ENCODE measurements around the gene MAN2A1. TPM values are rescaled to one million over a fixed set of nuclear protein-coding genes. Genes with fewer than 3 reads are reported as not detected.

Gene MAN2A1
- total and polyA plus RNA-seq, 2 experiments from 2014 or later, result 32.5 to 129 TPM

DNA sequence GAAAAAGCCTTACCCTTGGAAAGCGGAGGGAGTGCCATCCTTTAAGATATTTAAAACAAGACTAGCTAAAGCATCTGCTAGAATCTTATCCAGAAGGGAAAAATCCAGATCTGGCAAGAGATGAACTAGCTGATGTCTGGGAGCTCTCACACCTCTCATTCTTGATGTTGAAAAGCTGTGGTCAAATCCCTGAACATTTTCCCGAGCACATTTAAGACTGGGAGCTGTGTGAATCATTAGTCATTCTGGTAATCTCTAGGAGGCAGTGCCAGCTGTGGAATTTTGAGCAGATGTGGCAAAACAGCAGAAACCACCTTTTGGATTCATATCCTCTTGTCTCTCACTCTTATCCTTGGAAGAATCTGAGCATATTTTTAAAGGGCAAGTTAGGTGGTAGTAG is 218.0 kb downstream of the MAN2A1 start (continued):
- TF ChIP-seq, protein P1, sequence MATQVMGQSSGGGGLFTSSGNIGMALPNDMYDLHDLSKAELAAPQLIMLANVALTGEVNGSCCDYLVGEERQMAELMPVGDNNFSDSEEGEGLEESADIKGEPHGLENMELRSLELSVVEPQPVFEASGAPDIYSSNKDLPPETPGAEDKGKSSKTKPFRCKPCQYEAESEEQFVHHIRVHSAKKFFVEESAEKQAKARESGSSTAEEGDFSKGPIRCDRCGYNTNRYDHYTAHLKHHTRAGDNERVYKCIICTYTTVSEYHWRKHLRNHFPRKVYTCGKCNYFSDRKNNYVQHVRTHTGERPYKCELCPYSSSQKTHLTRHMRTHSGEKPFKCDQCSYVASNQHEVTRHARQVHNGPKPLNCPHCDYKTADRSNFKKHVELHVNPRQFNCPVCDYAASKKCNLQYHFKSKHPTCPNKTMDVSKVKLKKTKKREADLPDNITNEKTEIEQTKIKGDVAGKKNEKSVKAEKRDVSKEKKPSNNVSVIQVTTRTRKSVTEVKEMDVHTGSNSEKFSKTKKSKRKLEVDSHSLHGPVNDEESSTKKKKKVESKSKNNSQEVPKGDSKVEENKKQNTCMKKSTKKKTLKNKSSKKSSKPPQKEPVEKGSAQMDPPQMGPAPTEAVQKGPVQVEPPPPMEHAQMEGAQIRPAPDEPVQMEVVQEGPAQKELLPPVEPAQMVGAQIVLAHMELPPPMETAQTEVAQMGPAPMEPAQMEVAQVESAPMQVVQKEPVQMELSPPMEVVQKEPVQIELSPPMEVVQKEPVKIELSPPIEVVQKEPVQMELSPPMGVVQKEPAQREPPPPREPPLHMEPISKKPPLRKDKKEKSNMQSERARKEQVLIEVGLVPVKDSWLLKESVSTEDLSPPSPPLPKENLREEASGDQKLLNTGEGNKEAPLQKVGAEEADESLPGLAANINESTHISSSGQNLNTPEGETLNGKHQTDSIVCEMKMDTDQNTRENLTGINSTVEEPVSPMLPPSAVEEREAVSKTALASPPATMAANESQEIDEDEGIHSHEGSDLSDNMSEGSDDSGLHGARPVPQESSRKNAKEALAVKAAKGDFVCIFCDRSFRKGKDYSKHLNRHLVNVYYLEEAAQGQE (IDR thresholded peaks at IDR 0.05; ENCODE audit: unreplicated experiment), result no peak
- TF ChIP-seq ZNF331 (CRISPR knock-in tag; IDR thresholded peaks at IDR 0.05; ENCODE audit: low read depth) (no peak), POLR2AphosphoS5 (IDR thresholded peaks at IDR 0.05; ENCODE audit: low read depth) (no peak), CREB1 (CRISPR knock-in tag; IDR thresholded peaks at IDR 0.05; ENCODE audit: low read depth) (no peak), ZNF114 (CRISPR knock-in tag; IDR thresholded peaks at IDR 0.05) (no peak), EZH2 (IDR thresholded peaks at IDR 0.05; ENCODE audit: low read depth, unreplicated experiment) (no peak)
- TF ChIP-seq, protein P2, sequence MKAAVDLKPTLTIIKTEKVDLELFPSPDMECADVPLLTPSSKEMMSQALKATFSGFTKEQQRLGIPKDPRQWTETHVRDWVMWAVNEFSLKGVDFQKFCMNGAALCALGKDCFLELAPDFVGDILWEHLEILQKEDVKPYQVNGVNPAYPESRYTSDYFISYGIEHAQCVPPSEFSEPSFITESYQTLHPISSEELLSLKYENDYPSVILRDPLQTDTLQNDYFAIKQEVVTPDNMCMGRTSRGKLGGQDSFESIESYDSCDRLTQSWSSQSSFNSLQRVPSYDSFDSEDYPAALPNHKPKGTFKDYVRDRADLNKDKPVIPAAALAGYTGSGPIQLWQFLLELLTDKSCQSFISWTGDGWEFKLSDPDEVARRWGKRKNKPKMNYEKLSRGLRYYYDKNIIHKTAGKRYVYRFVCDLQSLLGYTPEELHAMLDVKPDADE (IDR thresholded peaks at IDR 0.05), result no peak

DNA sequence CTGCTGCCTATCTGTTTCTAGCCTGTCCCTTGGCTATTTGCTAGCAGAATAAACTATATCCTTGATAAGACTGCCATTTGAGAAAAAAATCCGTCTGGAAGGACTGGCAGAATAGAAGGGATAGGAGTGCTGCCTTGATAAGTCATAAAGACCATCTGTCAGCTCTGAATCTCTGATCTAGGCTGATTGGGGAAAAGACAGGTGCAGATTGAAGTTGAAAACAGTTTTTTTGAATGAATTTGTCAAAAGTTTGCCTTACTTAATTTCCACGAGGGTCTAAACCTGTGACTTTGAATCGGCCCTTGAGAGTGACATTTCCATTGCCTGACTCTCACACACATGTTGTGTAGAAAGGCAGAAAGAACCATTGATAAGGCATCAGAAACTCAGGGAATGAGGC is 218.6 kb downstream of the MAN2A1 start:
- Histone ChIP-seq H2AFZ (no peak overlapping the region), H3K36me3 (ENCODE audit: insufficient read depth) (no peaks in the 10 kb centered on the region), H3K4me3 (no peak overlapping the region), H3K27ac (ENCODE audit: low read depth) (no peak overlapping the region), H3K79me2 (replicated peaks; ENCODE audit: insufficient read depth) (no peaks in the 10 kb centered on the region), H3K27me3 (ENCODE audit: insufficient read depth) (no peaks in the 10 kb centered on the region), H3F3A (replicated peaks; ENCODE audit: low read depth) (no peaks in the 10 kb centered on the region), H3K4me2 (no peak overlapping the region), H3K4me1 (ENCODE audit: insufficient read depth) (no peaks in the 10 kb centered on the region), H4K20me1 (replicated peaks; ENCODE audit: insufficient read depth) (no peaks in the 10 kb centered on the region), H3K9me2 (ENCODE audit: insufficient read depth) (peaks cover 8% of the 10 kb centered on the region; the same call in 1 of the 2 replicates)
- ATAC-seq (no peak), DNase-seq (ENCODE audit: low spot score) (no peak)
- Mint-ChIP-seq H3K27me3 (ENCODE audit: insufficient read depth, low read depth, poor library complexity) (no peaks in the 10 kb centered on the region), H3K4me1 (no peaks in the 10 kb centered on the region), H3K27ac (no peak overlapping the region), H3K9me3 (no peaks in the 10 kb centered on the region), H3K36me3 (ENCODE audit: low read depth) (no peaks in the 10 kb centered on the region), H3K4me3 (no peak overlapping the region)
- TF ChIP-seq NANOG (IDR thresholded peaks at IDR 0.05; ENCODE audit: borderline replicate concordance) (no peak), EZH2phosphoT487 (IDR thresholded peaks at IDR 0.05; ENCODE audit: unreplicated experiment) (no peak), ZNF331 (CRISPR knock-in tag; IDR thresholded peaks at IDR 0.05; ENCODE audit: low read depth) (no peak), POLR2AphosphoS5 (IDR thresholded peaks at IDR 0.05; ENCODE audit: low read depth) (no peak), ZNF114 (CRISPR knock-in tag; IDR thresholded peaks at IDR 0.05) (no peak), STAT1 (IDR thresholded peaks at IDR 0.05; ENCODE audit: unreplicated experiment) (no peak), EZH2 (IDR thresholded peaks at IDR 0.05; ENCODE audit: low read depth, unreplicated experiment) (no peak), JUNB (IDR thresholded peaks at IDR 0.05; ENCODE audit: unreplicated experiment) (no peak)
- TF ChIP-seq, protein P3, sequence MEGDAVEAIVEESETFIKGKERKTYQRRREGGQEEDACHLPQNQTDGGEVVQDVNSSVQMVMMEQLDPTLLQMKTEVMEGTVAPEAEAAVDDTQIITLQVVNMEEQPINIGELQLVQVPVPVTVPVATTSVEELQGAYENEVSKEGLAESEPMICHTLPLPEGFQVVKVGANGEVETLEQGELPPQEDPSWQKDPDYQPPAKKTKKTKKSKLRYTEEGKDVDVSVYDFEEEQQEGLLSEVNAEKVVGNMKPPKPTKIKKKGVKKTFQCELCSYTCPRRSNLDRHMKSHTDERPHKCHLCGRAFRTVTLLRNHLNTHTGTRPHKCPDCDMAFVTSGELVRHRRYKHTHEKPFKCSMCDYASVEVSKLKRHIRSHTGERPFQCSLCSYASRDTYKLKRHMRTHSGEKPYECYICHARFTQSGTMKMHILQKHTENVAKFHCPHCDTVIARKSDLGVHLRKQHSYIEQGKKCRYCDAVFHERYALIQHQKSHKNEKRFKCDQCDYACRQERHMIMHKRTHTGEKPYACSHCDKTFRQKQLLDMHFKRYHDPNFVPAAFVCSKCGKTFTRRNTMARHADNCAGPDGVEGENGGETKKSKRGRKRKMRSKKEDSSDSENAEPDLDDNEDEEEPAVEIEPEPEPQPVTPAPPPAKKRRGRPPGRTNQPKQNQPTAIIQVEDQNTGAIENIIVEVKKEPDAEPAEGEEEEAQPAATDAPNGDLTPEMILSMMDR (conservative IDR thresholded peaks at IDR 0.05; ENCODE audit: low read depth in 2 of 2), result no peak
- TF ChIP-seq, protein P2 (IDR thresholded peaks at IDR 0.05), result no peak
- TF ChIP-seq, protein P1 (IDR thresholded peaks at IDR 0.05; ENCODE audit: unreplicated experiment), result no peak
